ENCODE measurements around the gene FKBP3.

GRCh38 chr14:45066667-45067066 lies 67.6 kb downstream of the FKBP3 start:
- TF ChIP-seq EP300 (IDR thresholded peaks at IDR 0.05; ENCODE audit: borderline replicate concordance): no peak
- TF ChIP-seq FOXM1 (IDR thresholded peaks at IDR 0.05; ENCODE audit: borderline replicate concordance, low read depth): no peak
- no peak for TF ChIP-seq CREB1 (IDR thresholded peaks at IDR 0.05; ENCODE audit: low read depth)
- TF ChIP-seq REST (IDR thresholded peaks at IDR 0.05; ENCODE audit: low read depth): no peak
- no peak for TF ChIP-seq TCF12 (IDR thresholded peaks at IDR 0.05; ENCODE audit: low read depth)

Measured in Ishikawa (cell line).